ENCODE results near the gene BMP8A.
"Not testable (repeated sequence)": the region's sequence is repeated elsewhere in the genome, so short reads cannot be mapped to it uniquely, and the experiment has no call there.

The BMP8A gene

DNA sequence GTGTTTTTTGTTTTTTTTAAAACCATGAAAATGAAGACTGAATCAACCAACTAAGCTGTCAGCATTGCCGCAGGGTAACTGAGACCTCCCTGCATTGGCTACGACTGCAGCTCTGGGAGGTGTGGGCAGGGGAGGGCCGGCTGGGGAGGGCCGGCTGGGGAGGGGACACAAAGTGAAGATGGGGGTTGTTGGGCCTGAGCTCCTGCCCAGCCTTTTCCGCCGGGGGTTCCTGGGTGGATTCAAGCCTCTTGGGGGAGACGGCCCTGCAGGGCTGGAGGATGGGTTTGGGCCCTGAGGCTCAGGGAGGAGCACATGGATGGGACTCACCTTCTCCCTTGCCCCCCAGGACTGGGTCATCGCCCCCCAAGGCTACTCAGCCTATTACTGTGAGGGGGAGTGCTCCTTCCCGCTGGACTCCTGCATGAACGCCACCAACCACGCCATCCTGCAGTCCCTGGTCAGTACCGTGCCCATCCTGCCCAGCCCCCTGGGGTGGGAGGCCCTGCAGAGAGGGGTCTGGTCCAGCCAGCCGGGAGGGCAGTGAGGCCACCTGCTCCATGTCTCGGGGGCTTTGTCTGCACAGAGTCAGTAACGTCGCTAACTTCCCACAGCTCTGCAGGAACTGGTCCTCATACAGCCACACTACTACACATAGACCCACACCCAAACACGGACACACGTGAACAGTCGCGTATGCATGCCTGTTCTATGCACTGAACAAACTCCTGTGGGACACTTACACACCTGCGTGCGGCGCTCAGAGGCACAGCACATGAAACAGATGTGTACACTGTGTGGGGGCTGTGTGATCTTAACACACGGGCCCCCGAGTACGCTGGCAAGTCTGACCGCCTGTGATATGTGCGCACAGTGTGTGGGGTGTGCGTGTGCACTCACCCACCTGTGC lies 31.5 kb downstream of the BMP8A start:
- Histone ChIP-seq H3K4me3 (ENCODE audit: low read depth, low read length) (no peak overlapping the region), H3K36me3 (no peaks in the 10 kb centered on the region), H3K27ac (no peak overlapping the region), H3K9me3 (ENCODE audit: severe bottlenecking) (no peaks in the 10 kb centered on the region), H3K27me3 (ENCODE audit: insufficient read depth, low read depth, severe bottlenecking) (no peaks in the 10 kb centered on the region)
- no peak for DNase-seq
- TF ChIP-seq, protein P1, sequence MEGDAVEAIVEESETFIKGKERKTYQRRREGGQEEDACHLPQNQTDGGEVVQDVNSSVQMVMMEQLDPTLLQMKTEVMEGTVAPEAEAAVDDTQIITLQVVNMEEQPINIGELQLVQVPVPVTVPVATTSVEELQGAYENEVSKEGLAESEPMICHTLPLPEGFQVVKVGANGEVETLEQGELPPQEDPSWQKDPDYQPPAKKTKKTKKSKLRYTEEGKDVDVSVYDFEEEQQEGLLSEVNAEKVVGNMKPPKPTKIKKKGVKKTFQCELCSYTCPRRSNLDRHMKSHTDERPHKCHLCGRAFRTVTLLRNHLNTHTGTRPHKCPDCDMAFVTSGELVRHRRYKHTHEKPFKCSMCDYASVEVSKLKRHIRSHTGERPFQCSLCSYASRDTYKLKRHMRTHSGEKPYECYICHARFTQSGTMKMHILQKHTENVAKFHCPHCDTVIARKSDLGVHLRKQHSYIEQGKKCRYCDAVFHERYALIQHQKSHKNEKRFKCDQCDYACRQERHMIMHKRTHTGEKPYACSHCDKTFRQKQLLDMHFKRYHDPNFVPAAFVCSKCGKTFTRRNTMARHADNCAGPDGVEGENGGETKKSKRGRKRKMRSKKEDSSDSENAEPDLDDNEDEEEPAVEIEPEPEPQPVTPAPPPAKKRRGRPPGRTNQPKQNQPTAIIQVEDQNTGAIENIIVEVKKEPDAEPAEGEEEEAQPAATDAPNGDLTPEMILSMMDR (IDR thresholded peaks at IDR 0.05; ENCODE audit: low read depth, low read length): no peak

DNA sequence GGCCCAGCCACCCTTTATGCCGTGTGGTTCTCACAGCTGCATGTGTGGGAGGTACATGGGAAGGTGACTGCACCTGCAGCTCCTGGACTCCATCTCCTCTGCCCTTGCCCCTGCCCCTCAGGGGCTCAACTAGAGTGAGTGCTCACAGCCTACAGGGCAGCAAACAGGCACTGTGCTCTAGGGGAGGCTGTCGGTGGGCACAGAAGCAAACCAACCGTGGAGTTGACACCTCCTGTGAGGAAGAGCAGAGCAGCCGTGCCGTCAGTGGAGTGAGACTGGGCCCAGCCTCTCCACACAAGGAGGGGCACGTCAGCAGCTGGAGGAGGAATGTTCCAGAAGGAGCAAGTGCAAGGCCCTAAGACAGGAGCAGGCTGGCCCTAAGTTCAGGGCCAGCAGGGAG lies 32.7 kb downstream of the BMP8A start:
- Histone ChIP-seq H3K9me3 (ENCODE audit: severe bottlenecking) (no peaks in the 10 kb centered on the region), H3K36me3 (no peaks in the 10 kb centered on the region), H3K4me3 (ENCODE audit: low read depth, low read length) (no peak overlapping the region), H3K27me3 (ENCODE audit: insufficient read depth, low read depth, severe bottlenecking) (no peaks in the 10 kb centered on the region), H3K27ac (no peak overlapping the region)
- TF ChIP-seq, protein P1 (IDR thresholded peaks at IDR 0.05; ENCODE audit: low read depth, low read length): no peak
- no peak for DNase-seq

DNA sequence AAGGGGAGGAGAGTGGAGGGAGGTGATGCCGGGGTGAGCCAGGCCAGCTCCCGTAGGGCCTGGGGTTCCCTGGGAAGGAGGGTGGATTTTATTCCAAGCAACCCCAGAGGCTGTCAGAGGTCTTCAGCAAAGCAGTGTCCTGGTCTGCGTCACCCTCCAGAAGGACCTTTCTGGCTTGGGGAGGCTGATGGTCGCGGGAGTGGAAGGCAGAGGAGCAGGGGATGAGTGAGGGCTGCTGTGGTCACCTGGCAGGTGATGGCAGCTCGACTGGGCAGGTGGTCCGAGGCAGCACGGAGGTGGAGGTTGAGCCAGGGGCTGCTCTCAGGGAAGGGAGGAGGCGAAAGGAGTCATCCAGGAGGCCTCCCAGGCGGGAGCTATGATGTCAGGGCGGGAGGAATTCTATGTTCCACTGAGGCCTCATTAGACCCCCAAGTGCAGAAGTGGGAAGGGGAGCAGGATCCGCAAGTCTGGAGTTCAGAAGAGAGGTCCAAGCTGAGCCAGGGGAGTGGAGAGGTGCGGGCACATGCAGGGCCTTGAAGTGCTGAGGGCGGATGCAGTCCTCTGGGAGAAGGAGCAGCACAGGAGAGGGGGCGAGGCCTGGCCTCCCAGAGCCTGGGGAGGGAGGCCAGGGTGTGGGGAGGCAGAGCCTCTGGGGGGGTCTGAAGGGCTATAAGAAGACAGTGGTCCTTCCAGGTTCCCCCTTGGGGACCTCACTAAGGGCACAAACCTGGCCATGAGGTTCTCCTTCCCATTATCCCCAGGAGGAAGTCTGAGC lies 33.3 kb downstream of the BMP8A start:
- Histone ChIP-seq H3K36me3 (no peaks in the 10 kb centered on the region), H3K4me3 (ENCODE audit: low read depth, low read length) (no peak overlapping the region), H3K27me3 (ENCODE audit: insufficient read depth, low read depth, severe bottlenecking) (no peaks in the 10 kb centered on the region), H3K27ac (no peak overlapping the region), H3K9me3 (ENCODE audit: severe bottlenecking) (no peaks in the 10 kb centered on the region)
- DNase-seq: no peak
- TF ChIP-seq, protein P1 (IDR thresholded peaks at IDR 0.05; ENCODE audit: low read depth, low read length): no peak

DNA sequence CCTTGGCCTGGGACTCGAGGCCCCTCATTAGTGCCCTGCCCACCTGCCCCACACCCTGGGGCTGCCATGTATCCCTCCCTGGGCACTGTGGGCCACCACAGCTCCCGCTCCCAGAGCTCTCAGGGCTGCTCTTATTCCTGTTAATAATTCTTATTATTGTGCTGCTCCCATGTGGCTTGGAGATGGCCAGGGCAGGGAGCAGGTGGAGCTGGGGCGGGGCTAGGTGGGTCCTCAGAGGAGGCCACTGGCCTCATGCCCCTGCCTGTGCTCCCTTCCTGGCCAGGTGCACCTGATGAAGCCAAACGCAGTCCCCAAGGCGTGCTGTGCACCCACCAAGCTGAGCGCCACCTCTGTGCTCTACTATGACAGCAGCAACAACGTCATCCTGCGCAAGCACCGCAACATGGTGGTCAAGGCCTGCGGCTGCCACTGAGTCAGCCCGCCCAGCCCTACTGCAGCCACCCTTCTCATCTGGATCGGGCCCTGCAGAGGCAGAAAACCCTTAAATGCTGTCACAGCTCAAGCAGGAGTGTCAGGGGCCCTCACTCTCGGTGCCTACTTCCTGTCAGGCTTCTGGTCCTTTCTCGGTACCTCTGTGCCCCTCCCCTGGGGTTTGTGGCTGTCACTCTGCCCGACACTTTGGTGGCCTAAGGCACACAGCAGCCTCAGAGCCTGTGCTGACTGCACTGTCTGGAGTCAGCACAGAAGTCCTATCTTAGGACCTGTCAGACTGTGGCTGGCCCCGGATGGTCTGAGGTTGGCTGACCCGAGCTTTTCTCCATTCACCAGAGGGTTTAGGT lies 34.1 kb downstream of the BMP8A start:
- H3K4me3 ChIP-seq (ENCODE audit: low read depth, low read length): no peak overlapping the region
- no peak overlapping the region for H3K27ac ChIP-seq
- TF ChIP-seq, protein P1 (IDR thresholded peaks at IDR 0.05; ENCODE audit: low read depth, low read length): no peak
- no peaks in the 10 kb centered on the region for H3K27me3 ChIP-seq (ENCODE audit: insufficient read depth, low read depth, severe bottlenecking)
- no peaks in the 10 kb centered on the region for H3K36me3 ChIP-seq
- H3K9me3 ChIP-seq (ENCODE audit: severe bottlenecking): no peaks in the 10 kb centered on the region
- DNase-seq: no peak

DNA sequence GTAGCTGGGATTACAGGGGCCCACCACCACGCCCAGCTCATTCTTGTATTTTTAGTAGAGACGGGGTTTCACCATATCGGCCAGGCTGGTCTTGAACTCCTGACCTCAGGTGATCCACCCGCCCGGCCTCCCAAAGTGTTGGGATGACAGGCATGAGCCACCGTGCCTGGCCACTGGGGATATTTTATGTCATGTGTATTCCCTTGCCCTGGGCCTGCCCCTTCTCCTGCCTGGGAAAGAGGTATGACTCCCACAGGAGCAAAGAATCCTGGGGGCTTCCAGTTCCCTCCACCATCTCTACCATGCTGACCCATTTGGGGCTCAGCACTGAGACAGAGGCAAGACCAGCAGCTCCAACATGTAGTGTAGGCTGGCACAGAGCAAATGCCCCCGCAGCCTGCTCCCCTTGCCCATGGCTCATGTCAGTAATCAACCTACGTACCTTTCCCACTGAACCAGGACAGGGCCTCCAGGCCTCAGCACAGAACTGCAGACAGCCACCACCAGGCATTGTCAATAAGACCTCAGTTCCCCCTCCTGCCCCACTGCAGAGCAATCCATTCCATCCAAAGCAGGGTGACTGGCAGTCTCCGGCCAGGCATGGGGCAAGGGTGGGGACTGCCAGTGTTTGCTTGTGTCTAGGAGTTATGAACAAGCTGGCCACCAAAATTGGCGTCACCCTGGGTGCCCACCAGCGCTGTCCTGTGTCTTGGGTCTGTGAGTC lies 35.2 kb downstream of the BMP8A start:
- DNase-seq: no peak
- H3K9me3 ChIP-seq (ENCODE audit: severe bottlenecking): no peaks in the 10 kb centered on the region
- TF ChIP-seq, protein P1 (IDR thresholded peaks at IDR 0.05; ENCODE audit: low read depth, low read length): no peak
- no peak overlapping the region for H3K27ac ChIP-seq
- no peaks in the 10 kb centered on the region for H3K36me3 ChIP-seq
- H3K27me3 ChIP-seq (ENCODE audit: insufficient read depth, low read depth, severe bottlenecking): no peaks in the 10 kb centered on the region
- H3K4me3 ChIP-seq (ENCODE audit: low read depth, low read length): no peak overlapping the region

DNA sequence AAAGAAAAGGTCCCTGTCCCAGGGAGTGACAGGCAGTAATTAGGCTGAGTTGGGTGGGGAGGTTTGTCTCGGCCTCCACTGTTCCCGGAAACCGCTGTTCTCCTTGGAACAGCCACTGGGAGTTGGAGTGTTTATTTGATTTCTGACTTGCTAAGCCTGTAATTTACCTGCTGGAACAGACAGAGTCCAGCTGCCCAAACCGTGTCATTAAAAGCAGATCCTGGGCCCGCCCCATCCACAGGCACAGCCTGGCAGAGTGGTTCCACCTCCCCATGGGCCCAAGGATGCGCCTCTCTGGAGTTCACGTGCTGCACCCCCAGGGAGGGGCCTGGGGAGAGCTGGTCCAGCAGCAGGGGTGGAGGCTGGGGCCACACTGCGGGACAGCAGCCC lies 35.7 kb downstream of the BMP8A start:
- not testable (repeated sequence) for H3K36me3 ChIP-seq; H3K4me3 ChIP-seq (ENCODE audit: low read depth, low read length); DNase-seq; H3K9me3 ChIP-seq (ENCODE audit: severe bottlenecking); H3K27ac ChIP-seq; H3K27me3 ChIP-seq (ENCODE audit: insufficient read depth, low read depth, severe bottlenecking)

All from WERI-Rb-1 (cell line).